Activated CD8-positive, alpha-beta T cell treated with anti-CD3 and anti-CD28 coated beads, Interleukin-2, amount 10 ng/mL, durations not matched to agents 7 days and 5 days (primary cell): ENCODE measurements around the gene PPP2R2B. TPM values are rescaled to one million over a fixed set of nuclear protein-coding genes. Genes with fewer than 3 reads are reported as not detected.

Experiments
- ATAC-seq: fragments of 150-1000 bp; cut with Tn5 transposase; one replicate; pipeline ENCODE4 v1.10.0; 2021; ENCODE audit warnings: moderate library complexity
- CTCF ChIA-PET: fragments of 350-600 bp; sonication (Branson Sonifier 250); formaldehyde crosslinking; loops from one replicate; lab custom pipeline; 2021; ENCODE audit warnings: antibody characterized with exemption; lab: Charles Lee
- POLR2A ChIA-PET: fragments of 350-600 bp; sonication (Branson Sonifier 250); formaldehyde crosslinking; loops from one replicate; lab custom pipeline; 2021; ENCODE audit warnings: antibody characterized with exemption; lab: Charles Lee
- DNase-seq: peaks from one replicate; pipeline ENCODE4 v3.0.0-alpha.2; 2020
- H3K27ac Mint-ChIP-seq: one replicate; pipeline ENCODE4 v1.8.0; 2021; ENCODE audit warnings: mild to moderate bottlenecking, mixed read lengths
- H3K27me3 Mint-ChIP-seq: one replicate; pipeline ENCODE4 v1.8.0; 2021; ENCODE audit warnings: low read depth, mixed read lengths
- H3K36me3 Mint-ChIP-seq: one replicate; pipeline ENCODE4 v1.8.0; 2021; ENCODE audit warnings: low read depth, mixed read lengths
- H3K4me1 Mint-ChIP-seq: one replicate; pipeline ENCODE4 v1.8.0; 2021; ENCODE audit warnings: low read depth, mixed read lengths
- H3K4me3 Mint-ChIP-seq: one replicate; pipeline ENCODE4 v1.8.0; 2021; ENCODE audit warnings: mild to moderate bottlenecking, mixed read lengths
- H3K9me3 Mint-ChIP-seq: one replicate; pipeline ENCODE4 v1.8.0; 2022; ENCODE audit warnings: mixed read lengths; ENCODE audit not compliant: insufficient read depth
- total RNA-seq, 2 experiments: library from RNA; stranded (reverse); gene quantifications; one replicate each; pipeline ENCODE4 v1.2.3, GENCODE V29; 2021

The PPP2R2B gene
- total RNA-seq, 2 experiments from 2014 or later, result 2.0 to 3.0 TPM

DNA sequence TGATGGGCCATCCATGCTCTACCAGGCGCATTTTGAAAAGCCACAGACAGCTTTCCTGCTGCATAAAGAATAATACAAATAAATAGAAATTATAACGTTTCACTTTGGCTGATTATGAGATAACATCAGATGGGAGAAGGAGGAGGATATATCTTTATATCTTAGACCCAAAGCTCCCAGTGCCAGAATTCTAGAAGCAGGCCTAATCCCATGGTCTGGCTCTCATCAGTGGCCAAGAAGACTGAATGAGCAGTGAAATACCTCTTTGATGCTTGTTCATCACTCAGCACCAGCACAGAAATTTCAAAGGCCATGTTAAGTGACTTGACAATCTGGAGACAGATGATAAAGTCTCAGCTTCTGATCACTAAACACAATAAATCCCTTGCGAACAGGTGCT lies 107.6 kb downstream of the PPP2R2B start:
- POLR2A ChIA-PET, result no interaction called here
- Mint-ChIP-seq H3K4me3 (no peak overlapping the region), H3K9me3 (no peaks in the 10 kb centered on the region)

DNA sequence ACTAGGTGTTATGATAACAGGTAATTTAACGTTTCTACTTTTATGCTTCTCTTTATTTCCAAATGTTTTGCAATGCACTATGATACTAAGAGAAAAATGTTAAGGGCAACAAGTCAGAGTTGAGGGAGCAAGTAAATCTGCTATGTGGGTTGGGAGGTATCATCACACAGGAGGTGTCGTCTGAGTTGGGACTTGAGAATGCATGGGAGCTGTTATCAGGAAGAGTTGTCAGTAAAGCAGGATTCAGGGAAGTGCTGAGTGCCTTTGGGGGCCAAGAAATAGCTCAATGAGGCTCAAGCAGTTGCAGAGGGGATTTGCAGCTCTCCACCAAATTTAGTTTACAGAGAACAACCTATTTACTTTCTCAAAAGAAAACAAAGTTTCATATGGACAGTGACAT lies 108.0 kb downstream of the PPP2R2B start:
- Mint-ChIP-seq H3K27ac (no peak overlapping the region), H3K4me1 (peaks cover 3% of the 10 kb centered on the region), H3K9me3 (no peaks in the 10 kb centered on the region), H3K4me3 (no peak overlapping the region), H3K27me3 (peaks cover 2% of the 10 kb centered on the region), H3K36me3 (no peaks in the 10 kb centered on the region)
- ATAC-seq (no peak), DNase-seq (no peak)
- ChIA-PET CTCF (interaction anchor here (1.3 to 1.6 kb wide), 2 partner anchors 15 to 17 kb away, joined by 3 to 4 read pairs; no protein-coding TSS in a partner anchor), POLR2A (no interaction called here)

More for the DNA sequence above, 107.6 kb downstream of the PPP2R2B start:
- ATAC-seq (no peak), DNase-seq (no peak)
- H3K27ac Mint-ChIP-seq, result no peak overlapping the region
- H3K27me3 Mint-ChIP-seq, result peaks cover 2% of the 10 kb centered on the region
- no peaks in the 10 kb centered on the region for H3K36me3 Mint-ChIP-seq
- CTCF ChIA-PET, result interaction anchor here (1.3 to 1.6 kb wide), 2 partner anchors 15 to 18 kb away, joined by 3 to 4 read pairs; no protein-coding TSS in a partner anchor
- H3K4me1 Mint-ChIP-seq, result no peaks in the 10 kb centered on the region

DNA sequence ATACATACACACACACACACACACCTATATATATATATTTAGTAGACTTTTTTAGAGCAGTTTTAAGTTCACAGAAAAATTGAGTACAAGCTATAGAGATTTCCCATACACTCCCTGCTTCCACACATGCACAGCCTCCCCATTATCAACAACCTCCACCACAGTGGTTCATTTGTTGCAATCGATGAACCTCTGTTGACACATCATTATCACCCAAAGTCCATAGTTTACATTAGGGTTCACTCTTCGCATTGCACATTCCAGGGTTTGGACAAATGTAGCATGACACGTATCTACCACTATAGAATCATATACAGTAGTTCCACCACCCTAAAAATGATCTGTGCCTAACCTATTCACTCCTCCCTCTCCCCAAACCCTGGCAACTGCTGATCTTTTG lies 111.0 kb downstream of the PPP2R2B start:
- no peaks in the 10 kb centered on the region for H3K9me3 Mint-ChIP-seq
- ChIA-PET CTCF (no interaction called here), POLR2A (no interaction called here)
- H3K36me3 Mint-ChIP-seq, result no peaks in the 10 kb centered on the region
- peaks cover 1% of the 10 kb centered on the region for H3K27me3 Mint-ChIP-seq
- ATAC-seq, result no peak
- H3K4me3 Mint-ChIP-seq, result no peak overlapping the region
- no peak for DNase-seq
- H3K27ac Mint-ChIP-seq, result no peak overlapping the region
- H3K4me1 Mint-ChIP-seq, result peaks cover 17% of the 10 kb centered on the region

- no peak overlapping the region for H3K4me3 Mint-ChIP-seq
- H3K27ac Mint-ChIP-seq, result no peak overlapping the region
- no peaks in the 10 kb centered on the region for H3K27me3 Mint-ChIP-seq
- CTCF ChIA-PET, result no interaction called here
- H3K9me3 Mint-ChIP-seq, result no peaks in the 10 kb centered on the region
- peaks cover 17% of the 10 kb centered on the region for H3K4me1 Mint-ChIP-seq
- ATAC-seq (no peak), DNase-seq (no peak)
- H3K36me3 Mint-ChIP-seq, result no peaks in the 10 kb centered on the region
- POLR2A ChIA-PET, result no interaction called here
Measured at GRCh38 chr5:146766013-146766412, 112.5 kb downstream of the PPP2R2B start.

- DNase-seq (no peak), ATAC-seq (peak; percentile 69)
- peaks cover 17% of the 10 kb centered on the region for H3K4me1 Mint-ChIP-seq
Measured at GRCh38 chr5:146765089-146765832, 113.3 kb downstream of the PPP2R2B start.

GRCh38 chr5:146762830-146763229 lies 115.7 kb downstream of the PPP2R2B start:
- Mint-ChIP-seq H3K4me3 (no peak overlapping the region), H3K36me3 (peaks cover 2% of the 10 kb centered on the region), H3K4me1 (peaks cover 28% of the 10 kb centered on the region), H3K9me3 (no peaks in the 10 kb centered on the region), H3K27me3 (no peaks in the 10 kb centered on the region), H3K27ac (no peak overlapping the region)
- no peak for DNase-seq
- ChIA-PET POLR2A (no interaction called here), CTCF (no interaction called here)
- ATAC-seq, result no peak

More at GRCh38 chr5:146765089-146765832, 113.3 kb downstream of the PPP2R2B start:
- Mint-ChIP-seq H3K4me3 (no peak overlapping the region), H3K27me3 (no peaks in the 10 kb centered on the region), H3K36me3 (peaks cover 2% of the 10 kb centered on the region), H3K27ac (no peak overlapping the region), H3K9me3 (no peaks in the 10 kb centered on the region)
- ChIA-PET POLR2A (no interaction called here), CTCF (no interaction called here)

- Mint-ChIP-seq H3K4me3 (no peak overlapping the region), H3K36me3 (peaks cover 2% of the 10 kb centered on the region), H3K9me3 (no peaks in the 10 kb centered on the region), H3K27me3 (peaks cover 3% of the 10 kb centered on the region), H3K27ac (no peak overlapping the region), H3K4me1 (peaks cover 28% of the 10 kb centered on the region)
- ChIA-PET CTCF (no interaction called here), POLR2A (no interaction called here)
- no peak for DNase-seq
- ATAC-seq, result no peak
Measured at GRCh38 chr5:146761811-146762210, 116.7 kb downstream of the PPP2R2B start.

DNA sequence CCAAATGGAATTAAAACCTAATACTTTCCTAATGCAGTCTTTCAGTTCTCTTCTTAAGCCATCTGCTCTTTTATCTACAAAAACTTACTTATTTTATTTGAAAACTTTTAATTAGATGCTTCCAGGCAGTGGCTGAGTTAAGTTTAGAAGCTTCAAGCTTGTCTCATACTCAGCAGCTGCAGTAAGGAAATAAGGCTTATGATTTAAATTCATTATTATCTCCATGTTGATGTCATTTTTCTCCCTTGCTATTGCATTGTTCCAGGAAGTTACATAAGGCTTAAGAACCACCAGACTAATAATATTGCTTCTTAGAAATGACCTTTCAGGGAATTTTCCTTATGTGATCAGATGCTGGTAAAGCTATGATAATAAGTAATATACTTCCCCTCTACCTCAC lies 119.6 kb downstream of the PPP2R2B start:
- Mint-ChIP-seq H3K27ac (no peak overlapping the region), H3K36me3 (peaks cover 2% of the 10 kb centered on the region), H3K4me1 (peaks cover 18% of the 10 kb centered on the region), H3K4me3 (no peak overlapping the region), H3K9me3 (no peaks in the 10 kb centered on the region), H3K27me3 (peaks cover 4% of the 10 kb centered on the region)
- POLR2A ChIA-PET, result interaction anchor here (0.6 kb wide), 1 partner anchor 106 kb away, joined by 3 read pairs; no protein-coding TSS in a partner anchor
- DNase-seq (no peak), ATAC-seq (no peak)
- CTCF ChIA-PET, result no interaction called here

GRCh38 chr5:146758076-146758475 lies 120.5 kb downstream of the PPP2R2B start:
- Mint-ChIP-seq H3K9me3 (no peaks in the 10 kb centered on the region), H3K36me3 (peaks cover 5% of the 10 kb centered on the region), H3K4me3 (no peak overlapping the region), H3K27ac (no peak overlapping the region), H3K27me3 (peaks cover 4% of the 10 kb centered on the region), H3K4me1 (peaks cover 27% of the 10 kb centered on the region)
- DNase-seq (no peak), ATAC-seq (no peak)
- CTCF ChIA-PET, result interaction anchor here (1.1 kb wide), 1 partner anchor 36 kb away, joined by 4 read pairs; no protein-coding TSS in a partner anchor
- POLR2A ChIA-PET, result interaction anchor here (0.6 kb wide), 1 partner anchor 107 kb away, joined by 3 read pairs; no protein-coding TSS in a partner anchor

DNA sequence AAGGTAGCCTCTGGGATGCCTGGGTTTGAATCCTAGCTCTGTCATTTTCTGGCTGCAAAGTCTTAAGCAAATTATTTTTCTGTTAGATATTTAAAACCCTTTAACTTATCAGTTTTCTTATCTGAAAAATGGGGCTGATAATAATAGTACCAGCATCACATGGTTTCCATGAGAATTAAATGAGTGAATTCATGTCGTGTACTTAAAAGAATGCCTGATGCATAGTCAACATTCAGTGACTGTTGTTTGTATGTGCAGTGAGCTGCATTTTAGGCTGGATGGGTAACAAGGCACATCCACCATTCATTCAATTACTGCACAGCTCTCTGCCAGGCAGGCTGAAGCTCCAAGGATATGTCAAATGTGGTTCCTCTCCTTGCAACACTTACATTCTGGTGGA lies 122.0 kb downstream of the PPP2R2B start:
- ATAC-seq, result no peak
- POLR2A ChIA-PET, result no interaction called here
- H3K4me1 Mint-ChIP-seq, result peaks cover 42% of the 10 kb centered on the region
- no peak overlapping the region for H3K4me3 Mint-ChIP-seq
- peaks cover 4% of the 10 kb centered on the region for H3K27me3 Mint-ChIP-seq
- no peak overlapping the region for H3K27ac Mint-ChIP-seq
- no peak for DNase-seq
- H3K9me3 Mint-ChIP-seq, result peaks cover 2% of the 10 kb centered on the region
- CTCF ChIA-PET, result interaction anchor here (1.5 to 2.6 kb wide), 2 partner anchors 37 to 95 kb away, joined by 3 to 5 read pairs; no protein-coding TSS in a partner anchor
- peaks cover 7% of the 10 kb centered on the region for H3K36me3 Mint-ChIP-seq

GRCh38 chr5:146755793-146756192 lies 122.8 kb downstream of the PPP2R2B start:
- H3K36me3 Mint-ChIP-seq, result peaks cover 14% of the 10 kb centered on the region

GRCh38 chr5:146754621-146755020 lies 123.9 kb downstream of the PPP2R2B start:
- ATAC-seq (no peak), DNase-seq (no peak)
- Mint-ChIP-seq H3K27ac (no peak overlapping the region), H3K4me3 (no peak overlapping the region), H3K4me1 (peaks cover 51% of the 10 kb centered on the region), H3K36me3 (peaks cover 19% of the 10 kb centered on the region), H3K27me3 (peaks cover 4% of the 10 kb centered on the region), H3K9me3 (peaks cover 18% of the 10 kb centered on the region)
- POLR2A ChIA-PET, result no interaction called here
- CTCF ChIA-PET, result interaction anchor here (2.6 kb wide), 1 partner anchor 39 kb away, joined by 5 read pairs; no protein-coding TSS in a partner anchor

More at GRCh38 chr5:146755793-146756192, 122.8 kb downstream of the PPP2R2B start:
- peaks cover 49% of the 10 kb centered on the region for H3K4me1 Mint-ChIP-seq
- POLR2A ChIA-PET, result no interaction called here
- H3K27ac Mint-ChIP-seq, result no peak overlapping the region
- no peak overlapping the region for H3K4me3 Mint-ChIP-seq
- DNase-seq (no peak), ATAC-seq (no peak)
- H3K9me3 Mint-ChIP-seq, result peaks cover 10% of the 10 kb centered on the region
- H3K27me3 Mint-ChIP-seq, result peaks cover 4% of the 10 kb centered on the region
- CTCF ChIA-PET, result interaction anchor here (2.6 kb wide), 1 partner anchor 38 kb away, joined by 5 read pairs; no protein-coding TSS in a partner anchor
